ENCODE data around the gene GALNT14. TPM values are rescaled to one million over a fixed set of nuclear protein-coding genes. Genes with fewer than 3 reads are reported as not detected.

The GALNT14 gene
- total RNA-seq, 1 experiment from 2014 or later: 1.6 TPM

DNA sequence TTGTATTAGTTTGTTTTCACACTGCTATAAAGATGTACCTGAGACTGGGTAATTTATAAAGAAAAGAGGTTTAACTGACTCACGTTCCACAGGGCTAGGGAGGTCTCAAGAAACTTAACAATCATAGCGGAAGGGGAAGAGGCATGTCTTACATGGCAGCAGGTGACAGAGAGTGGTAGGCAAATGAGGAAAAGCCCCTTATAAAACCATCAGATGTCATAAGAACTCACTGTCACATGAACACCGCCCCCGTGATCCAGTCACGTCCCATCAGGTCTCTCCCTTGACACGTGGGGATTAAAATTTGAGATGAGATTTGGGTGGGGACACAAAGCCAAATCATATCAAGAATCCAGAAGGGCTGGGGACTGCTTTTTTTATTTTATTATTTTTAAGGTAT lies 120.0 kb downstream of the GALNT14 start:
- Histone ChIP-seq H3K79me2 (ENCODE audit: low read length) (no peaks in the 10 kb centered on the region), H3K27ac (ENCODE audit: low read length) (no peak overlapping the region), H2AFZ (ENCODE audit: low read length) (no peak overlapping the region), H3K9ac (ENCODE audit: low read length) (no peak overlapping the region), H3K36me3 (ENCODE audit: insufficient read depth, low read length) (no peaks in the 10 kb centered on the region), H3K9me2 (replicated peaks; ENCODE audit: insufficient read depth, low read length) (no peaks in the 10 kb centered on the region), H3K9me3 (ENCODE audit: low read length) (no peaks in the 10 kb centered on the region), H3K4me2 (ENCODE audit: low read depth, low read length, poor library complexity, severe bottlenecking) (no peak overlapping the region), H3K27me3 (ENCODE audit: low read length) (no peaks in the 10 kb centered on the region), H4K20me1 (ENCODE audit: insufficient read depth, low read depth, low read length) (no peaks in the 10 kb centered on the region), H3K4me1 (ENCODE audit: low read length) (no peaks in the 10 kb centered on the region), H3K4me3 (ENCODE audit: low read length) (no peak overlapping the region)
- DNase-seq: no peak

- Histone ChIP-seq H3K4me1 (ENCODE audit: low read length) (no peaks in the 10 kb centered on the region), H2AFZ (ENCODE audit: low read length) (no peak overlapping the region), H3K27ac (ENCODE audit: low read length) (no peak overlapping the region), H3K79me2 (ENCODE audit: low read length) (no peaks in the 10 kb centered on the region), H3K4me3 (ENCODE audit: low read length) (no peak overlapping the region), H3K27me3 (ENCODE audit: low read length) (no peaks in the 10 kb centered on the region), H3K4me2 (ENCODE audit: low read depth, low read length, poor library complexity, severe bottlenecking) (no peak overlapping the region), H3K9ac (ENCODE audit: low read length) (no peak overlapping the region), H3K9me2 (replicated peaks; ENCODE audit: insufficient read depth, low read length) (no peaks in the 10 kb centered on the region), H4K20me1 (ENCODE audit: insufficient read depth, low read depth, low read length) (no peaks in the 10 kb centered on the region), H3K9me3 (ENCODE audit: low read length) (no peaks in the 10 kb centered on the region), H3K36me3 (ENCODE audit: insufficient read depth, low read length) (no peaks in the 10 kb centered on the region)
- no peak for DNase-seq
These were observed 121.6 kb downstream of the GALNT14 start for GRCh38 chr2:31016648-31017047.

DNA sequence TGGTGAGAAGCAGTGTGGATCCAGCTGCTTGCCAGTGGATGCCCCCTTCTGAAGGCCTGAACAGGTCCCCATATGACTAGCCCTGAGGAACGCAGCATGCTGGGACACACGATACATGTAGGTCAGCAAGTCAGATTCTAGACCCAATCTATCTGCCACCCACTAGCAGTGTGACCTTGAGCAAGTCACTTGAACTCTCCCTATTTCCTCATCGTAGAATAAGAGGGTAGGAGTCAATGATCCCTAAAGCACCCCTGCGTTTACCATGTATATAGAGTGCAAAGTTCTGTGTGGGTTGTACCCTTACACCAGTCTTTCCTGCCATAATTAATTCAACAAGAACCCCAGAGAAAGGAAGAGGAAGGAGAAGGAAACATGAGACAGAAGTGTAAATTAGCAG lies 123.7 kb downstream of the GALNT14 start:
- Histone ChIP-seq H3K36me3 (ENCODE audit: insufficient read depth, low read length) (no peaks in the 10 kb centered on the region), H3K79me2 (ENCODE audit: low read length) (no peaks in the 10 kb centered on the region)

GRCh38 chr2:31013301-31013700 lies 124.9 kb downstream of the GALNT14 start:
- no peaks in the 10 kb centered on the region for H3K36me3 ChIP-seq (ENCODE audit: insufficient read depth, low read length)

More for the DNA sequence above, 123.7 kb downstream of the GALNT14 start:
- Histone ChIP-seq H4K20me1 (ENCODE audit: insufficient read depth, low read depth, low read length) (no peaks in the 10 kb centered on the region), H3K27ac (ENCODE audit: low read length) (no peak overlapping the region), H3K4me3 (ENCODE audit: low read length) (no peak overlapping the region), H3K27me3 (ENCODE audit: low read length) (no peaks in the 10 kb centered on the region), H3K4me1 (ENCODE audit: low read length) (no peaks in the 10 kb centered on the region), H3K9me2 (replicated peaks; ENCODE audit: insufficient read depth, low read length) (no peaks in the 10 kb centered on the region), H2AFZ (ENCODE audit: low read length) (no peak overlapping the region), H3K4me2 (ENCODE audit: low read depth, low read length, poor library complexity, severe bottlenecking) (no peak overlapping the region), H3K9ac (ENCODE audit: low read length) (no peak overlapping the region), H3K9me3 (ENCODE audit: low read length) (no peaks in the 10 kb centered on the region)
- no peak for DNase-seq

GRCh38 chr2:31012406-31012805 lies 125.8 kb downstream of the GALNT14 start:
- Histone ChIP-seq H2AFZ (ENCODE audit: low read length) (no peak overlapping the region), H3K79me2 (ENCODE audit: low read length) (no peaks in the 10 kb centered on the region), H4K20me1 (ENCODE audit: insufficient read depth, low read depth, low read length) (no peaks in the 10 kb centered on the region), H3K4me3 (ENCODE audit: low read length) (no peak overlapping the region), H3K27me3 (ENCODE audit: low read length) (no peaks in the 10 kb centered on the region), H3K27ac (ENCODE audit: low read length) (no peak overlapping the region), H3K9me3 (ENCODE audit: low read length) (no peaks in the 10 kb centered on the region), H3K36me3 (ENCODE audit: insufficient read depth, low read length) (no peaks in the 10 kb centered on the region), H3K4me1 (ENCODE audit: low read length) (no peaks in the 10 kb centered on the region), H3K4me2 (ENCODE audit: low read depth, low read length, poor library complexity, severe bottlenecking) (no peak overlapping the region), H3K9me2 (replicated peaks; ENCODE audit: insufficient read depth, low read length) (no peaks in the 10 kb centered on the region), H3K9ac (ENCODE audit: low read length) (no peak overlapping the region)
- DNase-seq: no peak

More at GRCh38 chr2:31013301-31013700, 124.9 kb downstream of the GALNT14 start:
- H3K9ac ChIP-seq (ENCODE audit: low read length): no peak overlapping the region
- no peak overlapping the region for H2AFZ ChIP-seq (ENCODE audit: low read length)
- DNase-seq: no peak
- H3K79me2 ChIP-seq (ENCODE audit: low read length): no peaks in the 10 kb centered on the region
- H3K27ac ChIP-seq (ENCODE audit: low read length): no peak overlapping the region
- no peak overlapping the region for H3K4me3 ChIP-seq (ENCODE audit: low read length)
- no peaks in the 10 kb centered on the region for H3K4me1 ChIP-seq (ENCODE audit: low read length)
- H3K9me3 ChIP-seq (ENCODE audit: low read length): no peaks in the 10 kb centered on the region
- no peaks in the 10 kb centered on the region for H3K27me3 ChIP-seq (ENCODE audit: low read length)
- no peak overlapping the region for H3K4me2 ChIP-seq (ENCODE audit: low read depth, low read length, poor library complexity, severe bottlenecking)
- no peaks in the 10 kb centered on the region for H4K20me1 ChIP-seq (ENCODE audit: insufficient read depth, low read depth, low read length)
- no peaks in the 10 kb centered on the region for H3K9me2 ChIP-seq (replicated peaks; ENCODE audit: insufficient read depth, low read length)

- H3K79me2 ChIP-seq (ENCODE audit: low read length): no peaks in the 10 kb centered on the region
- no peak overlapping the region for H2AFZ ChIP-seq (ENCODE audit: low read length)
- no peak overlapping the region for H3K9ac ChIP-seq (ENCODE audit: low read length)
- no peaks in the 10 kb centered on the region for H3K27me3 ChIP-seq (ENCODE audit: low read length)
- no peak overlapping the region for H3K27ac ChIP-seq (ENCODE audit: low read length)
- H4K20me1 ChIP-seq (ENCODE audit: insufficient read depth, low read depth, low read length): no peaks in the 10 kb centered on the region
- no peaks in the 10 kb centered on the region for H3K9me3 ChIP-seq (ENCODE audit: low read length)
- no peaks in the 10 kb centered on the region for H3K36me3 ChIP-seq (ENCODE audit: insufficient read depth, low read length)
- no peaks in the 10 kb centered on the region for H3K9me2 ChIP-seq (replicated peaks; ENCODE audit: insufficient read depth, low read length)
- peaks cover 2% of the 10 kb centered on the region for H3K4me1 ChIP-seq (ENCODE audit: low read length)
- H3K4me2 ChIP-seq (ENCODE audit: low read depth, low read length, poor library complexity, severe bottlenecking): no peak overlapping the region
- H3K4me3 ChIP-seq (ENCODE audit: low read length): no peak overlapping the region
- no peak for DNase-seq
These were observed 126.7 kb downstream of the GALNT14 start for GRCh38 chr2:31011587-31011986.

DNA sequence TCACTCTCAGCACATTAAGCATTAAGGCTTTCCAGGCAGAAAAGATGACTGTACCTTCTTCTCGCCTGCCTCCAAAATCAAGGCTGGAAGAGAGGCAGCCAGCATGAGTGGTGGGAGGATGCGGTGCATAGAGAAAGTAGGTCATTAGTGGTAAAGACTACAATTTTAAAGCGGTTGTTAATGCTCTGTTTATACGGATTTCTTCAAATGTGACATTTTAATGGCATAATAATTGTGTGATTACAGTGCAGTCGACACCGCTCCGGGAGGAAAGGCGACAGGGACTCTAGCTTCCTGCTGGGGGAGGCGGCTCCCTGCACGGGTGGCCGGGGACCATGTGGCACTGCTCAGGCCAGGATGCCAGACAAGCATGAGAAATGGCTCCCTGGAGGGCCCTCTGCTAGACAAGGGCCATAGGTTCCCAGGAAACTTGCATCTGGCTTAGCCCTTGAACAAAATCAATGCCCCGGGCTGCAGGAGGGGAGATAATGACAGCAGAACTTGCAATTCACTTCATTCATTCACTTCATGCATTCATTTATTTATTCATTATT lies 129.6 kb downstream of the GALNT14 start:
- no peak overlapping the region for H2AFZ ChIP-seq (ENCODE audit: low read length)
- H3K36me3 ChIP-seq (ENCODE audit: insufficient read depth, low read length): no peaks in the 10 kb centered on the region
- H3K27me3 ChIP-seq (ENCODE audit: low read length): no peaks in the 10 kb centered on the region
- peaks cover 21% of the 10 kb centered on the region for H3K4me1 ChIP-seq (ENCODE audit: low read length)
- H3K4me2 ChIP-seq (ENCODE audit: low read depth, low read length, poor library complexity, severe bottlenecking): no peak overlapping the region
- no peak overlapping the region for H3K9ac ChIP-seq (ENCODE audit: low read length)
- no peaks in the 10 kb centered on the region for H3K79me2 ChIP-seq (ENCODE audit: low read length)
- no peaks in the 10 kb centered on the region for H3K9me3 ChIP-seq (ENCODE audit: low read length)
- H3K4me3 ChIP-seq (ENCODE audit: low read length): no peak overlapping the region
- no peak for DNase-seq
- H4K20me1 ChIP-seq (ENCODE audit: insufficient read depth, low read depth, low read length): no peaks in the 10 kb centered on the region
- H3K9me2 ChIP-seq (replicated peaks; ENCODE audit: insufficient read depth, low read length): no peaks in the 10 kb centered on the region
- no peak overlapping the region for H3K27ac ChIP-seq (ENCODE audit: low read length)

DNA sequence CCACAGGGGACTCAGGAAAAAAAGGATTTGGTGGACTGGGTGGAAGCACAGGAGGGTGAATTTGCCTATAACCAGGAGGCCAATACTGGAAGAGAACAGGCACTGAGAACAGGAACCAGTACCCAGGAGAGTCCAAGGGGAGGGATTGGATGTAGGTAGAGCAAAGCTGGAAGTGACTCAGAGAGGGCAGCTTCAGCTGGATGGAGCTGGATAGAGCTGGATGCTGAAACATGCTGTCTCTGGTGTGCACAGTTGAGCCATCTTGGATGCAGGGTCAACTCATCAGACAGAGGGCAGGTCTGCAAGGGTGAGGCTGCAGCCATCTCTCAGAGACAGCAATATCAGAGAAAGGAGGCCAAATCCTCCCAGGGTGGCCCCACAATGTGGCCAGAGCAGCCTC lies 134.0 kb downstream of the GALNT14 start:
- Histone ChIP-seq H3K36me3 (ENCODE audit: insufficient read depth, low read length) (no peaks in the 10 kb centered on the region), H4K20me1 (ENCODE audit: insufficient read depth, low read depth, low read length) (no peaks in the 10 kb centered on the region), H3K4me1 (ENCODE audit: low read length) (peaks cover 21% of the 10 kb centered on the region), H3K27ac (ENCODE audit: low read length) (no peak overlapping the region), H3K9me3 (ENCODE audit: low read length) (no peaks in the 10 kb centered on the region), H3K79me2 (ENCODE audit: low read length) (no peaks in the 10 kb centered on the region), H3K27me3 (ENCODE audit: low read length) (no peaks in the 10 kb centered on the region), H3K4me2 (ENCODE audit: low read depth, low read length, poor library complexity, severe bottlenecking) (no peak overlapping the region), H3K9ac (ENCODE audit: low read length) (no peak overlapping the region), H2AFZ (ENCODE audit: low read length) (no peak overlapping the region), H3K4me3 (ENCODE audit: low read length) (no peak overlapping the region), H3K9me2 (replicated peaks; ENCODE audit: insufficient read depth, low read length) (no peaks in the 10 kb centered on the region)
- DNase-seq: no peak

DNA sequence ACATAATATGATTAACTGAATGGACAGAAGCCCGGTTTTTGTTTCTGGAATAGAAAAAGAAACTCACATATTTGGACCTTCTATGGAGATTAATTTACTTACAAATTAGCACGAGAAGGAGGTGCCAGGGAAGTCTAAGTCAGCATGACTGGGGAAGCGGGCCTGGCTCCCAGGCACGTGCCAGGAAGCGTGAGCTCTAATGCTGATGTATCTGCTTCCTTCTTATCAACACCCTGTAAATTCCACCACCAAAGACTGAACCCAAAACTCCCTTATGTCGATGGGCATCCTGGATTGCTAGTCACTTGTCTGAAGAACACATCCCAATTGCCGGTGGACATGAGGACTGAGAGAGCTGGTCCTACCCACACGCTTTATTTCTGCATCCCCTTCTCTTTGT lies 134.5 kb downstream of the GALNT14 start:
- Histone ChIP-seq H3K27me3 (ENCODE audit: low read length) (no peaks in the 10 kb centered on the region), H3K79me2 (ENCODE audit: low read length) (no peaks in the 10 kb centered on the region), H4K20me1 (ENCODE audit: insufficient read depth, low read depth, low read length) (no peaks in the 10 kb centered on the region), H3K9ac (ENCODE audit: low read length) (no peak overlapping the region), H2AFZ (ENCODE audit: low read length) (no peak overlapping the region), H3K9me2 (replicated peaks; ENCODE audit: insufficient read depth, low read length) (no peaks in the 10 kb centered on the region), H3K4me2 (ENCODE audit: low read depth, low read length, poor library complexity, severe bottlenecking) (no peak overlapping the region), H3K4me1 (ENCODE audit: low read length) (peaks cover 21% of the 10 kb centered on the region), H3K36me3 (ENCODE audit: insufficient read depth, low read length) (no peaks in the 10 kb centered on the region), H3K4me3 (ENCODE audit: low read length) (no peak overlapping the region), H3K9me3 (ENCODE audit: low read length) (no peaks in the 10 kb centered on the region), H3K27ac (ENCODE audit: low read length) (no peak overlapping the region)
- DNase-seq: no peak
